ENCODE measurements around the gene TP53TG5. TPM values are rescaled to one million over a fixed set of nuclear protein-coding genes. Genes with fewer than 3 reads are reported as not detected.

TP53TG5 gene
- total and polyA plus RNA-seq, 10 of the 15 experiments (the other 5 are each of a cell fraction or from before 2014, with no cell fraction given), result 0.24 TPM; not detected in 9

DNA sequence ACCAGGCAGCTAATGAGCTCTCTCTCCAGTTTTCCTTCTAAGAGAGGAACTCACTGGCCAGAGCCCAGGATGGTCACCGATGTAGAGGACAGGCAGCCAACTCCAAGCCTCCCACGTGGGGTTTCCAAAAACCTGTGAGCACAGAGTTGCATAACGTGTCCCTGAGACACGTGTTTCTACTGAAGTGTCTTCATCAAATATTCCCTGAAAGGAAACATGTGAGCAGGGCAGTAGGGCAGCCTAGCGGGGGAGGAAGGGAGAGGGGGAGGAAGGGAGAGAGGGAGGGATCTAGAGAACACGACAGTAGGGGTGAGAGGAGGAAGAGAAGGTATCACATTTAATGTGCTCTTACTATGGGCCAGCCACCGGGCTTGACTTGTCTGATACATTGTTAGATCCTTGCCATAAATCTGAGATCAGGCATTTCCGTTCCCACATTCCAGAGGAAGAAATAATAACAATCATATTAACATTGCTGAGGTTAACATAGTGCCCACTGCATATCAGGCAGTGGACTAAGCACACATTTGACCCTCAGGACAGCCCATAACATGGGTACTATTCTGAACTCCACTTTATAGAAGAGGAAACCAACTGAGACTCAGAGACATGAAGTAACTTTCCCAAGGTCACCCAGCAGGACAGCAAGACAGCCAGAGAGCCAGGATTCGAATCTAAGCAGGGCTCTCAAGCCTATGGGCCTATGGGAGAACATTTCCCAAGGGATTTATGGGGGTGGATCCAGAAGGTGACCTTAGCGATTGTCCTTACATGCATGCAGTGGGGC, 19.6 kb downstream of the TP53TG5 start (continued):
- TF ChIP-seq, protein P1, sequence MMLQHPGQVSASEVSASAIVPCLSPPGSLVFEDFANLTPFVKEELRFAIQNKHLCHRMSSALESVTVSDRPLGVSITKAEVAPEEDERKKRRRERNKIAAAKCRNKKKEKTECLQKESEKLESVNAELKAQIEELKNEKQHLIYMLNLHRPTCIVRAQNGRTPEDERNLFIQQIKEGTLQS (IDR thresholded peaks at IDR 0.05; ENCODE audit: borderline replicate concordance, extremely low read depth, low read depth, low read length), result no peak

DNA sequence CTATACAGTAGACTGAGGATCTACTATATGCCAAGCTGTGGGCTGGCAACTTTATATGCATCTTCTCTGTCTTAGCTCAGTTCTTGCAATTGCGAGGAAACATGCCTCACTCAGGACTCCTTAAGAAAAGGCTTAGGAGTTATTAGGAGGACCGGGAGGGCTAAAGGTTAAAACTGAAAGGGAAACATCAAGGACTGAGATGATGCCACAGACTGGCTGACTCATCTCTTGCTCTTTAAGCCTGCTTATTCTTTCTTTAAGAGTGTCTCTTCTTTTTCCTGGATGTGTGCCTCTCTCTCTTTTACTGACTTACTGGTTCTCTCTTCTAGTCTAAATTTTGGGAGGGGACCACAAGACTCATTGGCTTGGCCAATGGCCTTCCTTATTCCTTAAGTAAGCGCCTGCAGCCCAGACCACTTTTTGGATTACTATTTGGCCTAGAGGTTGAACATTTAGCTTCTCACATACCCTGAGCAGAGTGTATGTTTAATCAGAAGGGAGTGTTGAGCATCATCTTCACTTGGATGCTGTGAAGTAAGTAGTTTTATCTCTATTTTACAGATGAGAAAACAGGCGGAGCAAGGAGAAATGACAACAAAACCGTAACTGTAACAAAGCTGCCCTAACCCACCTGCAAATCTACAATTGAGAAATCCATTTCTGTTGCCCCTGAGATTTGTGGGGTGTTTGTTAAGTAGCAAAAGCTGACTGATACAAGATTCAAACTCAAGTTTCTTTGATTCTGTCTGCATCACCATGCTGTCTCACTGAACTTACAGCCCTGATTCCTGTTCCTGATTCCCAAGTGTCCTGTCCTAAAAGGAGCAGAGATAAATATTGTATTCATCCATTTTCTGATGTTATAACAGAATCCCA, 22.7 kb downstream of the TP53TG5 start:
- in situ Hi-C loops (cut with MboI), result no loop called here
- intact Hi-C loops (cut with micrococcal nuclease; ENCODE audit: unreplicated experiment), result no loop called here
- Histone ChIP-seq H3K27ac (ENCODE audit: control insufficient read depth, insufficient read depth) (no peak overlapping the region), H3K27me3 (replicated peaks in 1 of 2; ENCODE audit: control insufficient read depth in 2 of 2, insufficient read depth in 2 of 2, low read length in 1 of 2) (no peaks in the 10 kb centered on the region), H3K4me2 (ENCODE audit: control insufficient read depth, insufficient read depth) (no peak overlapping the region), H3K79me2 (ENCODE audit: control insufficient read depth, insufficient read depth, low read length) (no peaks in the 10 kb centered on the region), H3K4me3 (no peak overlapping the region), H3K9ac (ENCODE audit: control insufficient read depth, insufficient read depth, low read length) (no peak overlapping the region), H3K36me3 (ENCODE audit: control insufficient read depth in 2 of 2, insufficient read depth in 2 of 2, low read length in 1 of 2) (no peaks in the 10 kb centered on the region), H3K9me3 (replicated peaks; ENCODE audit: control insufficient read depth, insufficient read depth, low read length) (no peaks in the 10 kb centered on the region), H4K20me1 (ENCODE audit: control insufficient read depth, insufficient read depth) (no peaks in the 10 kb centered on the region), H2AFZ (ENCODE audit: control insufficient read depth, low read depth, low read length) (no peak overlapping the region), H3K4me1 (ENCODE audit: control insufficient read depth, insufficient read depth, low read length) (peaks cover 8% of the 10 kb centered on the region)
- ATAC-seq (peak; percentile 80), DNase-seq (ENCODE audit: low read depth, low spot score) (no peak), FAIRE-seq (no peak)
- WGBS (ENCODE audit: insufficient coverage, insufficient replicate concordance, low lambda C conversion rate, missing lambda C conversion rate), result 12% methylated on average over 5 of the region's 5 CpGs
- no TSS peak for BruUV-seq (replicated peaks)
- ChIA-PET POLR2A (no interaction called here), SMC1A (ENCODE audit: uncharacterized antibody, unreplicated experiment) (interaction anchor here (0.8 to 1.0 kb wide), 5 partner anchors 8 to 81 kb away, joined by 3 to 4 read pairs (median 3); no protein-coding TSS in a partner anchor), CTCF (interaction anchor here (0.8 to 6.3 kb wide), 4 partner anchors 18 to 94 kb away, joined by 3 to 35 read pairs (median 6); no protein-coding TSS in a partner anchor), RAD21 (ENCODE audit: unreplicated experiment) (no interaction called here)
- no peak for TF ChIP-seq JUNB (IDR thresholded peaks at IDR 0.05)
- TF ChIP-seq, protein P2, sequence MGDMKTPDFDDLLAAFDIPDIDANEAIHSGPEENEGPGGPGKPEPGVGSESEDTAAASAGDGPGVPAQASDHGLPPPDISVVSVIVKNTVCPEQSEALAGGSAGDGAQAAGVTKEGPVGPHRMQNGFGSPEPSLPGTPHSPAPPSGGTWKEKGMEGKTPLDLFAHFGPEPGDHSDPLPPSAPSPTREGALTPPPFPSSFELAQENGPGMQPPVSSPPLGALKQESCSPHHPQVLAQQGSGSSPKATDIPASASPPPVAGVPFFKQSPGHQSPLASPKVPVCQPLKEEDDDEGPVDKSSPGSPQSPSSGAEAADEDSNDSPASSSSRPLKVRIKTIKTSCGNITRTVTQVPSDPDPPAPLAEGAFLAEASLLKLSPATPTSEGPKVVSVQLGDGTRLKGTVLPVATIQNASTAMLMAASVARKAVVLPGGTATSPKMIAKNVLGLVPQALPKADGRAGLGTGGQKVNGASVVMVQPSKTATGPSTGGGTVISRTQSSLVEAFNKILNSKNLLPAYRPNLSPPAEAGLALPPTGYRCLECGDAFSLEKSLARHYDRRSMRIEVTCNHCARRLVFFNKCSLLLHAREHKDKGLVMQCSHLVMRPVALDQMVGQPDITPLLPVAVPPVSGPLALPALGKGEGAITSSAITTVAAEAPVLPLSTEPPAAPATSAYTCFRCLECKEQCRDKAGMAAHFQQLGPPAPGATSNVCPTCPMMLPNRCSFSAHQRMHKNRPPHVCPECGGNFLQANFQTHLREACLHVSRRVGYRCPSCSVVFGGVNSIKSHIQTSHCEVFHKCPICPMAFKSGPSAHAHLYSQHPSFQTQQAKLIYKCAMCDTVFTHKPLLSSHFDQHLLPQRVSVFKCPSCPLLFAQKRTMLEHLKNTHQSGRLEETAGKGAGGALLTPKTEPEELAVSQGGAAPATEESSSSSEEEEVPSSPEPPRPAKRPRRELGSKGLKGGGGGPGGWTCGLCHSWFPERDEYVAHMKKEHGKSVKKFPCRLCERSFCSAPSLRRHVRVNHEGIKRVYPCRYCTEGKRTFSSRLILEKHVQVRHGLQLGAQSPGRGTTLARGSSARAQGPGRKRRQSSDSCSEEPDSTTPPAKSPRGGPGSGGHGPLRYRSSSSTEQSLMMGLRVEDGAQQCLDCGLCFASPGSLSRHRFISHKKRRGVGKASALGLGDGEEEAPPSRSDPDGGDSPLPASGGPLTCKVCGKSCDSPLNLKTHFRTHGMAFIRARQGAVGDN (IDR thresholded peaks at IDR 0.05), result no peak
- TF ChIP-seq, protein P3, sequence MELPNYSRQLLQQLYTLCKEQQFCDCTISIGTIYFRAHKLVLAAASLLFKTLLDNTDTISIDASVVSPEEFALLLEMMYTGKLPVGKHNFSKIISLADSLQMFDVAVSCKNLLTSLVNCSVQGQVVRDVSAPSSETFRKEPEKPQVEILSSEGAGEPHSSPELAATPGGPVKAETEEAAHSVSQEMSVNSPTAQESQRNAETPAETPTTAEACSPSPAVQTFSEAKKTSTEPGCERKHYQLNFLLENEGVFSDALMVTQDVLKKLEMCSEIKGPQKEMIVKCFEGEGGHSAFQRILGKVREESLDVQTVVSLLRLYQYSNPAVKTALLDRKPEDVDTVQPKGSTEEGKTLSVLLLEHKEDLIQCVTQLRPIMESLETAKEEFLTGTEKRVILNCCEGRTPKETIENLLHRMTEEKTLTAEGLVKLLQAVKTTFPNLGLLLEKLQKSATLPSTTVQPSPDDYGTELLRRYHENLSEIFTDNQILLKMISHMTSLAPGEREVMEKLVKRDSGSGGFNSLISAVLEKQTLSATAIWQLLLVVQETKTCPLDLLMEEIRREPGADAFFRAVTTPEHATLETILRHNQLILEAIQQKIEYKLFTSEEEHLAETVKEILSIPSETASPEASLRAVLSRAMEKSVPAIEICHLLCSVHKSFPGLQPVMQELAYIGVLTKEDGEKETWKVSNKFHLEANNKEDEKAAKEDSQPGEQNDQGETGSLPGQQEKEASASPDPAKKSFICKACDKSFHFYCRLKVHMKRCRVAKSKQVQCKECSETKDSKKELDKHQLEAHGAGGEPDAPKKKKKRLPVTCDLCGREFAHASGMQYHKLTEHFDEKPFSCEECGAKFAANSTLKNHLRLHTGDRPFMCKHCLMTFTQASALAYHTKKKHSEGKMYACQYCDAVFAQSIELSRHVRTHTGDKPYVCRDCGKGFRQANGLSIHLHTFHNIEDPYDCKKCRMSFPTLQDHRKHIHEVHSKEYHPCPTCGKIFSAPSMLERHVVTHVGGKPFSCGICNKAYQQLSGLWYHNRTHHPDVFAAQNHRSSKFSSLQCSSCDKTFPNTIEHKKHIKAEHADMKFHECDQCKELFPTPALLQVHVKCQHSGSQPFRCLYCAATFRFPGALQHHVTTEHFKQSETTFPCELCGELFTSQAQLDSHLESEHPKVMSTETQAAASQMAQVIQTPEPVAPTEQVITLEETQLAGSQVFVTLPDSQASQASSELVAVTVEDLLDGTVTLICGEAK (IDR thresholded peaks at IDR 0.05; ENCODE audit: borderline replicate concordance), result no peak
- TF ChIP-seq HDAC2 (IDR thresholded peaks at IDR 0.05), result no peak
- no peak for TF ChIP-seq GABPA (IDR thresholded peaks at IDR 0.05; ENCODE audit: low read depth)
- no peak for TF ChIP-seq RCOR1 (conservative IDR thresholded peaks at IDR 0.05; ENCODE audit: low read depth, low read length)
- no peak for TF ChIP-seq SRF (IDR thresholded peaks at IDR 0.05; ENCODE audit: low read depth in 2 of 2, low read length in 2 of 2)
- TF ChIP-seq PAX8 (IDR thresholded peaks at IDR 0.05), result no peak
- no peak for TF ChIP-seq ZNF384 (IDR thresholded peaks at IDR 0.05; ENCODE audit: borderline replicate concordance, low read depth, low read length)
- TF ChIP-seq CHD4 (IDR thresholded peaks at IDR 0.05), result no peak
- TF ChIP-seq PAX5 (IDR thresholded peaks at IDR 0.05; ENCODE audit: borderline replicate concordance, low read depth, low read length), result no peak

Data from GM12878 (cell line).